A673 (cell line): Measurements from ENCODE around the gene SMIM13.

Experiments
- CTCF ChIP-seq: fragments of 300-800, 200-600 bp; sonication (generic); conservative IDR thresholded peaks from 2 replicates; pipeline ENCODE4 v1.5.1; 2017; ENCODE audit warnings: low read depth, mild to moderate bottlenecking, antibody characterized with exemption, low read length, moderate library complexity, mixed read lengths
- EZH2 ChIP-seq: fragments of 200-600 bp; sonication (generic); IDR thresholded peaks from 2 replicates; pipeline ENCODE4 v1.6.1; 2017; ENCODE audit warnings: borderline replicate concordance, low read depth, mild to moderate bottlenecking, mixed read lengths, antibody characterized with exemption, low read length; ENCODE audit not compliant: poor library complexity, severe bottlenecking

- TF ChIP-seq CTCF, result no peak
- no peak for TF ChIP-seq EZH2
Measured at GRCh38 chr6:11108726-11109125, 15.1 kb downstream of the SMIM13 start.
